CD4-positive, alpha-beta T cell treated with Interleukin-4 for 4 hours (primary cell): Measurements from ENCODE around the gene LMNA.
A peak's percentile ranks its signal among the peaks of the same experiment; 100 is the strongest.
"Not testable (repeated sequence)": the region's sequence is repeated elsewhere in the genome, so short reads cannot be mapped to it uniquely, and the experiment has no call there.

ENCODE experiments used
- DNase-seq: peaks from one replicate; pipeline ENCODE4 v3.0.0-alpha.2; 2020

LMNA gene

GRCh38 chr1:156122519-156123355 lies 8.2 kb downstream of the LMNA start:
- no peak for DNase-seq

GRCh38 chr1:156123356-156124196 lies 9.1 kb downstream of the LMNA start:
- DNase-seq: peak; percentile 66

GRCh38 chr1:156124557-156125483 lies 10.3 kb downstream of the LMNA start:
- DNase-seq: peak; percentile 54

- not testable (repeated sequence) for DNase-seq
These were observed 11.0 kb downstream of the LMNA start for GRCh38 chr1:156125544-156125943.

GRCh38 chr1:156126043-156126629 lies 11.6 kb downstream of the LMNA start:
- peak; percentile 89 for DNase-seq

GRCh38 chr1:156126630-156127534 lies 12.4 kb downstream of the LMNA start:
- peak; percentile 98 for DNase-seq

GRCh38 chr1:156128308-156128653 lies 13.8 kb downstream of the LMNA start:
- DNase-seq: no peak

GRCh38 chr1:156128654-156129597 lies 14.4 kb downstream of the LMNA start:
- no peak for DNase-seq

- peak; percentile 64 for DNase-seq
These were observed 15.4 kb downstream of the LMNA start for GRCh38 chr1:156129687-156130577.

- DNase-seq: no peak
These were observed 16.0 kb downstream of the LMNA start for GRCh38 chr1:156130578-156130942.

- no peak for DNase-seq
These were observed 20.4 kb downstream of the LMNA start for GRCh38 chr1:156134716-156135435.

- no peak for DNase-seq
These were observed 21.7 kb downstream of the LMNA start for GRCh38 chr1:156135930-156136871.

- no peak for DNase-seq
These were observed 22.5 kb downstream of the LMNA start for GRCh38 chr1:156136970-156137483.

- no peak for DNase-seq
These were observed 24.0 kb downstream of the LMNA start for GRCh38 chr1:156138458-156138867.

- no peak for DNase-seq
These were observed 26.6 kb downstream of the LMNA start for GRCh38 chr1:156140879-156141707.
